Suprapubic skin (tissue), 4 donors: ENCODE results near the gene UACA. TPM values are rescaled to one million over a fixed set of nuclear protein-coding genes. Genes with fewer than 3 reads are reported as not detected.

ENCODE experiments used
- DNase-seq, 2 donors: peaks; one replicate each; pipeline ENCODE4 v3.0.0-alpha.2; 2019; ENCODE audit warnings: low spot score in 2 of 2
- H3K27ac ChIP-seq: fragments of 200-600 bp; sonication (generic); one replicate; pipeline ENCODE4 v1.5.1; 2019
- H3K27me3 ChIP-seq: fragments of 200-600 bp; sonication (generic); one replicate; pipeline ENCODE4 v1.5.1; 2019
- H3K36me3 ChIP-seq: fragments of 200-600 bp; sonication (generic); one replicate; pipeline ENCODE4 v1.5.1; 2019
- H3K4me1 ChIP-seq: fragments of 200-600 bp; sonication (generic); one replicate; pipeline ENCODE4 v1.5.1; 2019
- H3K4me3 ChIP-seq: fragments of 200-600 bp; sonication (generic); one replicate; pipeline ENCODE4 v1.5.1; 2019; ENCODE audit warnings: mild to moderate bottlenecking
- H3K9me3 ChIP-seq: fragments of 200-600 bp; sonication (generic); one replicate; pipeline ENCODE4 v1.5.1; 2019
- CTCF ChIP-seq, 2 donors: fragments of 200-600 bp in 1 of 2; fragments of 450-650 bp in 1 of 2; sonication (generic) in 1 of 2; IDR thresholded peaks; one replicate each; pipeline ENCODE4 v1.5.1; 2016 to 2019; ENCODE audit warnings: antibody characterized with exemption in 2 of 2, mild to moderate bottlenecking in 1 of 2, moderate library complexity in 1 of 2
- EP300 ChIP-seq: sonication (generic); formaldehyde crosslinking; IDR thresholded peaks from one replicate; pipeline ENCODE4 v1.6.1; 2017; ENCODE audit warnings: antibody characterized with exemption
- POLR2A ChIP-seq, 2 donors: fragments of 450-650 bp; IDR thresholded peaks; one replicate each; pipeline ENCODE4 v1.6.1; 2017; ENCODE audit warnings: antibody characterized with exemption in 2 of 2, mild to moderate bottlenecking in 2 of 2, moderate library complexity in 2 of 2
- POLR2AphosphoS5 ChIP-seq, 3 donors: sonication (generic); formaldehyde crosslinking; IDR thresholded peaks; one replicate each; pipeline ENCODE4 v1.6.1; 2017; ENCODE audit warnings: antibody characterized with exemption in 3 of 3
- WGBS: methylation state at CpG from one replicate; pipeline ENCODE4 v1.1.5; 2018; 5-methylcytosine and 5-hydroxymethylcytosine counted together
- total RNA-seq, 4 donors: library from RNA; depleted of rRNA; stranded (reverse); fragments of >200 nt; gene quantifications; one replicate each; pipeline ENCODE4 v1.1.0, GENCODE V29; 2016

The UACA gene
- total RNA-seq, 4 donors from 2014 or later = 23.4 to 97.8 (median 27.2) TPM

GRCh38 chr15:70615435-70616310, 147.7 kb downstream of the UACA start:
- no peak overlapping the region for H3K4me3 ChIP-seq
- 92% methylated on average over 9 of the region's 9 CpGs for WGBS
- TF ChIP-seq CTCF (IDR thresholded peaks at IDR 0.05) = no peak
- no peak for TF ChIP-seq EP300
- TF ChIP-seq POLR2AphosphoS5 (IDR thresholded peaks at IDR 0.05) = no peak
- no peak for TF ChIP-seq POLR2A (IDR thresholded peaks at IDR 0.05)
- DNase-seq = no peak
- H3K27me3 ChIP-seq = no peaks in the 10 kb centered on the region
- no peak overlapping the region for H3K27ac ChIP-seq
- no peaks in the 10 kb centered on the region for H3K36me3 ChIP-seq
- H3K9me3 ChIP-seq = no peaks in the 10 kb centered on the region
- H3K4me1 ChIP-seq = no peaks in the 10 kb centered on the region

- H3K4me3 ChIP-seq = no peak overlapping the region
- no peaks in the 10 kb centered on the region for H3K9me3 ChIP-seq
- no peaks in the 10 kb centered on the region for H3K36me3 ChIP-seq
- WGBS = 92% methylated on average over 3 of the region's 3 CpGs
- DNase-seq = no peak
- TF ChIP-seq POLR2A (IDR thresholded peaks at IDR 0.05) (no peak), POLR2AphosphoS5 (IDR thresholded peaks at IDR 0.05) (no peak), EP300 (no peak), CTCF (IDR thresholded peaks at IDR 0.05) (no peak)
- no peaks in the 10 kb centered on the region for H3K27me3 ChIP-seq
- no peaks in the 10 kb centered on the region for H3K4me1 ChIP-seq
- H3K27ac ChIP-seq = no peak overlapping the region
Measured at GRCh38 chr15:70614221-70614620, 149.1 kb downstream of the UACA start.

- no peak overlapping the region for H3K27ac ChIP-seq
- no peaks in the 10 kb centered on the region for H3K9me3 ChIP-seq
- H3K36me3 ChIP-seq = no peaks in the 10 kb centered on the region
- no peaks in the 10 kb centered on the region for H3K4me1 ChIP-seq
- DNase-seq = no peak
- no peak overlapping the region for H3K4me3 ChIP-seq
- TF ChIP-seq POLR2AphosphoS5 (IDR thresholded peaks at IDR 0.05) = no peak
- TF ChIP-seq POLR2A (IDR thresholded peaks at IDR 0.05) = no peak
- no peak for TF ChIP-seq EP300
- no peak for TF ChIP-seq CTCF (IDR thresholded peaks at IDR 0.05)
- H3K27me3 ChIP-seq = no peaks in the 10 kb centered on the region
- 67% methylated on average over 2 of the region's 2 CpGs for WGBS
Measured at GRCh38 chr15:70613271-70613670, 150.1 kb downstream of the UACA start.

- Histone ChIP-seq H3K4me3 (no peak overlapping the region), H3K36me3 (no peaks in the 10 kb centered on the region), H3K27me3 (no peaks in the 10 kb centered on the region), H3K27ac (no peak overlapping the region), H3K4me1 (peaks cover 2% of the 10 kb centered on the region), H3K9me3 (no peaks in the 10 kb centered on the region)
- no peak for DNase-seq
- no peak for TF ChIP-seq CTCF (IDR thresholded peaks at IDR 0.05)
- TF ChIP-seq POLR2A (IDR thresholded peaks at IDR 0.05) = no peak
- 95% methylated on average over 4 of the region's 4 CpGs for WGBS
Measured at GRCh38 chr15:70611286-70611685, 152.1 kb downstream of the UACA start.

- no peak overlapping the region for H3K4me3 ChIP-seq
- H3K4me1 ChIP-seq = peaks cover 9% of the 10 kb centered on the region
- no peaks in the 10 kb centered on the region for H3K27me3 ChIP-seq
- TF ChIP-seq POLR2AphosphoS5 (IDR thresholded peaks at IDR 0.05) = no peak
- TF ChIP-seq POLR2A (IDR thresholded peaks at IDR 0.05) = no peak
- TF ChIP-seq EP300 = no peak
- no peak for TF ChIP-seq CTCF (IDR thresholded peaks at IDR 0.05)
- WGBS = 63% methylated on average over 2 of the region's 2 CpGs
- no peak for DNase-seq
- H3K36me3 ChIP-seq = no peaks in the 10 kb centered on the region
- H3K27ac ChIP-seq = no peak overlapping the region
- H3K9me3 ChIP-seq = no peaks in the 10 kb centered on the region
Measured at GRCh38 chr15:70610541-70610940, 152.8 kb downstream of the UACA start.
